ENCODE data around the gene SETD7.

DNA sequence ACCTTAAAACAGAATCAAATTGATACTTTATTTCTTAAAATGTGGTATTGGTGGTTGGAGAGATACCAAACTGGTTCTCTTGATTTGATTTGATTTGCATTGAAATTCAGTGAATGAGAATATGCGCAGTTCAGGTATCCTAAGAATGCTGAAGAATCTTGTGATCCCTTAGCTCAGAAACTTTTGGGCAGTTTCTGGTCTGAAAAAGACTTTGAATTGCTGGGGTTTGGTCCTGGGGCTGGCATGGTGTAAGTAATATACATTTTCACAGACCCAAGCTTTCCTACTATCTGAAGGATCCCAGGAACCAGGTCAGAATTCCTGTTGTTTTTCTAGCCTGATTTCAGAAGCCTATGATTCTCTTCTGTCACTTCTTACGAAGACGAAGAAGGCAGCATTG is 95.5 kb downstream of the SETD7 start:
- TF ChIP-seq POLR2A (IDR thresholded peaks at IDR 0.05; ENCODE audit: low read depth, low read length) = no peak
- no peak for TF ChIP-seq SMC3 (IDR thresholded peaks at IDR 0.05; ENCODE audit: low read depth, low read length)
- TF ChIP-seq, protein P1, sequence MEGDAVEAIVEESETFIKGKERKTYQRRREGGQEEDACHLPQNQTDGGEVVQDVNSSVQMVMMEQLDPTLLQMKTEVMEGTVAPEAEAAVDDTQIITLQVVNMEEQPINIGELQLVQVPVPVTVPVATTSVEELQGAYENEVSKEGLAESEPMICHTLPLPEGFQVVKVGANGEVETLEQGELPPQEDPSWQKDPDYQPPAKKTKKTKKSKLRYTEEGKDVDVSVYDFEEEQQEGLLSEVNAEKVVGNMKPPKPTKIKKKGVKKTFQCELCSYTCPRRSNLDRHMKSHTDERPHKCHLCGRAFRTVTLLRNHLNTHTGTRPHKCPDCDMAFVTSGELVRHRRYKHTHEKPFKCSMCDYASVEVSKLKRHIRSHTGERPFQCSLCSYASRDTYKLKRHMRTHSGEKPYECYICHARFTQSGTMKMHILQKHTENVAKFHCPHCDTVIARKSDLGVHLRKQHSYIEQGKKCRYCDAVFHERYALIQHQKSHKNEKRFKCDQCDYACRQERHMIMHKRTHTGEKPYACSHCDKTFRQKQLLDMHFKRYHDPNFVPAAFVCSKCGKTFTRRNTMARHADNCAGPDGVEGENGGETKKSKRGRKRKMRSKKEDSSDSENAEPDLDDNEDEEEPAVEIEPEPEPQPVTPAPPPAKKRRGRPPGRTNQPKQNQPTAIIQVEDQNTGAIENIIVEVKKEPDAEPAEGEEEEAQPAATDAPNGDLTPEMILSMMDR (conservative IDR thresholded peaks at IDR 0.05; ENCODE audit: low read depth, low read length) = no peak
- no peak for TF ChIP-seq RCOR1 (IDR thresholded peaks at IDR 0.05; ENCODE audit: insufficient replicate concordance, low read length)
